GM12864 (cell line): Measurements from ENCODE around the gene VKORC1L1.

Experiments
- DNase-seq: peaks from one replicate; pipeline ENCODE4 v3.0.0-alpha.2; 2011; ENCODE audit warnings: low read depth
- H3K4me3 ChIP-seq: 2 replicates; pipeline ENCODE4 v1.5.1; 2011; ENCODE audit warnings: mild to moderate bottlenecking, low read depth, low read length, control low read depth
- TF ChIP-seq, protein P1 (sequence below): IDR thresholded peaks from 2 replicates; pipeline ENCODE4 v1.5.1; 2011; ENCODE audit warnings: low read depth, mild to moderate bottlenecking, moderate library complexity, low read length, control low read depth, inconsistent platforms; ENCODE audit errors: missing control alignments

VKORC1L1 gene

DNA sequence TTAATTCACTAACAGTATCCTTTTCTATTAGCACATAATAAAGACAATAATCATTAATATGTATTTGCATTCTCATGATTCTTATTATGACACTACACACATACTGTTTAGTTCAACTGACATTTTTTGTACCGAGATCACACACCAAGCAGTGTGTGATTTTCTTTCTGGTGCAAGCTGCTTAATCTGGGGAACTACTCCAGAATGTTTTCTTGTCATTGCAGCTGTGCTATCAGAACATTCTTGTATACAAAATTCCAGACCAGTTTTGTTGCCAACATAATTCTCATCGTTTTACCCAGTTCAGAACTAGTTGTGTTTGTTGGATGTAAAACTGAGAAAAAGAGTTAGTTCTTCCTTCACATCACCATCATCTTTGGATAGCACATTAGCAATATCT lies 37.4 kb downstream of the VKORC1L1 start:
- no peak for DNase-seq
- TF ChIP-seq, protein P1, sequence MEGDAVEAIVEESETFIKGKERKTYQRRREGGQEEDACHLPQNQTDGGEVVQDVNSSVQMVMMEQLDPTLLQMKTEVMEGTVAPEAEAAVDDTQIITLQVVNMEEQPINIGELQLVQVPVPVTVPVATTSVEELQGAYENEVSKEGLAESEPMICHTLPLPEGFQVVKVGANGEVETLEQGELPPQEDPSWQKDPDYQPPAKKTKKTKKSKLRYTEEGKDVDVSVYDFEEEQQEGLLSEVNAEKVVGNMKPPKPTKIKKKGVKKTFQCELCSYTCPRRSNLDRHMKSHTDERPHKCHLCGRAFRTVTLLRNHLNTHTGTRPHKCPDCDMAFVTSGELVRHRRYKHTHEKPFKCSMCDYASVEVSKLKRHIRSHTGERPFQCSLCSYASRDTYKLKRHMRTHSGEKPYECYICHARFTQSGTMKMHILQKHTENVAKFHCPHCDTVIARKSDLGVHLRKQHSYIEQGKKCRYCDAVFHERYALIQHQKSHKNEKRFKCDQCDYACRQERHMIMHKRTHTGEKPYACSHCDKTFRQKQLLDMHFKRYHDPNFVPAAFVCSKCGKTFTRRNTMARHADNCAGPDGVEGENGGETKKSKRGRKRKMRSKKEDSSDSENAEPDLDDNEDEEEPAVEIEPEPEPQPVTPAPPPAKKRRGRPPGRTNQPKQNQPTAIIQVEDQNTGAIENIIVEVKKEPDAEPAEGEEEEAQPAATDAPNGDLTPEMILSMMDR, result no peak
- no peak overlapping the region for H3K4me3 ChIP-seq

DNA sequence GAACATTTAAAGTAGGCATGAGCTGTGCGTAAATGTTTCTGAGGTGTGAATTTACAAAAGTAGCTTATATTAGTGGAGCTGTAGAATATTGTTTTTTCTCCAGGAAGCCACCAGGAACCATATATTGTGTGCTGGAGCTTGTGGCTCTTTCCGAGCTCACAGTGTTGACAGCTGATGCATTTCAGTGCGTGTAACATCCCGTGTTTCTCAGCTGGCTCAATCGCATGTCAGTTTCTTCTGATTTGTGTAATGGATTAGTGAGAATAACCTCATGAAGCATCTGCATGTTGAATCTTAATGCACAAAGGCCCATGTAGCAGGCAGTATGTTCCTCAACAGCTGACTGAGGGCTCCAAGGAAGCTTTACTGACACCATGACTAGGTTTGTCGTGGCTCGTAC lies 39.4 kb downstream of the VKORC1L1 start:
- DNase-seq, result no peak

DNA sequence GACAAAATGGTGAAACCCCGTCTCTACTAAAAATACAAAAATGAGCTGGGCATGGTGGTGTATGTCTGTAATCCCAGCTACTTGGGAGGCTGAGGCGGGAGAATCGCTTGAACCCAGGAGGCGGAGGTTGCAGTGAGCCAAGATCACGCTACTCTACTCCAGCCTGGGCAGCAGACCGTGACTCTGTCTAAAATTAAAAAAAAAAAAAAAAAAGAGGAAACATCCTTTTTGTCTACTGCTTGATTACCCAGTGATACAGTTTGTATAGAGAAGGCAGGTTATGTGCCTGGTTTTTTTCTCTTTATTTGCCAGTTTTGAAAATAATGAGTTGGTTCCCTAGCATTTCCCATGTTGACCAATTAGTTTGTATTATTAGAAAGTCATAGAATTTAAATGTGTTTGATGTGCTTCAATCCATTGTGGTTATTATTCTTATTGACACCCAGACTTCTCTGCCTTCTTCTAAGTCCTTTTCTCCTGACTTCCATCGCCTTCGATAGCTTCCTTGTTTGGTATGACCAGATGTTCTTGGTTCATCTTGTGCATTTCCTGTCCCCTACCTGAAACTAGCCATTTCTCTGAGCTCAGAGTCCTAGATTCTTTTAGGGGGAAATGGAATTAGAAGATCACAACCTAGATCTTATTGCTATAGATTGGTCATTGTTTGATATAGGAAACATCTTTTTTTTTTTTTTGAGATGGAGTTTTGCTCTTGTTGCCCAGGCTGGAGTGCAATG lies 43.2 kb downstream of the VKORC1L1 start:
- no peak for DNase-seq
- TF ChIP-seq, protein P1, result no peak
- no peak overlapping the region for H3K4me3 ChIP-seq

More for the DNA sequence above, 39.4 kb downstream of the VKORC1L1 start:
- TF ChIP-seq, protein P1, result no peak
- H3K4me3 ChIP-seq, result no peak overlapping the region

DNA sequence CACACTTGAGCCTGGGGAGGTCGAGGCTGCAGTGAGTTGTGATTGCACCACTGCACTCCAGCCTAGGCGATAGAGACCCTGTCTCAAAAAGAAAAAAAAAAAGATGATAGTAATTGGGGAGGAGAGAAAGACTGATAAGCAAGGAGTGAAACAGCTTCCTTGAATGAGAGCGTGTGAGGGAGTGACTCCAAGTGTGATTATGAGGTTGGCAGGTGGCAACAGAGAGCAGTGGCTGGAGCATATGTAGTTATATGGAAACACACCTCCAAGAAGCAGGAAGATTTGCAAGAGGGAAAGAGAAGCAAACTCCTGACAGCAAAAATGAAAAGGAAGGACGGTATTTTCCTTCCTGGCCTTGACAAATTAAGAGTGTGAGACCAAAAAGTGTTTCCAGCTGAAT lies 50.4 kb downstream of the VKORC1L1 start:
- TF ChIP-seq, protein P1, result no peak
- H3K4me3 ChIP-seq, result no peak overlapping the region
- DNase-seq, result no peak

DNA sequence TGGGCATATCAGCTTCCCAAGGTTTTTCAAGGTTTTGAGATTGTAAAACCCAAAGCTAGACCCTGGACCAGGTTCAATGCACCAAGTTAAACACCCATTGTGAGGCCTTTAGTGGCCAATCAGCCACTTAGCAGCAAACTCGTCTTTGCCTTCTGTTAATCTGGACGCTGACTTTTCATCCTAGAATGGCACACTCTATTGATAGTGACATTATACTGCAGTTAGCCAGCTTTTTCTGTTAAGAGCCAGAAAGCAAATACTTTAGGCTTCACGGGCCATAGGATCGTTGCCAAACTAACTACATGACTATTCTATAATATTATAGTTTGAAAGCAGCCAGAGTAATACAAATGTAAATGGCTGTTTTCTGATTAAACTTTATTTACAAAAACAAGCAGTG lies 51.3 kb downstream of the VKORC1L1 start:
- TF ChIP-seq, protein P1, result no peak
- no peak for DNase-seq
- H3K4me3 ChIP-seq, result no peak overlapping the region

DNA sequence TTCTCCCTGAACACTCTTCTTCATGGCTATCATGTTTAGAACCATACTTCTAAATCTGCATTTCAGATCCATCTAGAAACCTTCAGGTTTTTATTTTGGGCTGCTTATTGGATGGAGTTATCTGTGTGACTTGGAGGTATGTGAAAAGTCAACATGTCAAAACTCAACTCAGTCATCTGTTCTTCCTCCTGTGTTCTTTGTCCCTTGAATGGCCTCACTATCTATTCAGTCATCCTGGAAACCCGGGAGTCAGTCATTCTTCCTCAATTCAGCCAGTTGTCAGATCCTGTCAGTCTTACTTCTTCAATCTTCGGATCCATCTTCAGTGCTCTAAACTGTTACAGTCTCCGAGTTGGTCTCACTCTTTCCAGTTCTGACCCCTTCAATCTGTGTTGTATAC lies 52.2 kb downstream of the VKORC1L1 start:
- TF ChIP-seq, protein P1, result no peak
- no peak for DNase-seq
- H3K4me3 ChIP-seq, result no peak overlapping the region

DNA sequence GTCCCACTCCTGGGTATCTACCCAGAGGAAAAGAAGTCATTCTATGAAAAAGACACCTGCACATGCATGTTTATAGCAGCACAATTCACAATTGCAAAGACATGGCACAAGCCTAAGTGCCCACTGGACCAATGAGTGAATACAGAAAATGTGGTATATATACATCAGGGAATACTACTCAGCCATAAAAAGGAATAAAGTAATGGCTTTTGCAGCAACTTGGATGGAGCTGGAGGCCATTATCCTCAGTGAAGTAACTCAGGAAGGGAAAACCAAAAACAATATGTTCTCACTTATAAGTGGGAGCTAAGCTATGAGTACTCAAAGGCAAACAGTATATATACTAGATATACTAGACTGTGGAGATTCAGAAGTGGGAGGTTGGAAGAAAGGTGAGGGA lies 53.7 kb downstream of the VKORC1L1 start:
- TF ChIP-seq, protein P1, result no peak
- no peak for DNase-seq
- H3K4me3 ChIP-seq, result no peak overlapping the region
